ENCODE results near the gene PJA1.

Gene PJA1

GRCh38 chrX:69142788-69143469, 22.3 kb downstream of the PJA1 start:
- no peak for DNase-seq

- DNase-seq = no peak
These were observed 24.4 kb downstream of the PJA1 start for GRCh38 chrX:69140837-69141236.

GRCh38 chrX:69139516-69139915, 25.7 kb downstream of the PJA1 start:
- DNase-seq = no peak

- DNase-seq = no peak
These were observed 26.7 kb downstream of the PJA1 start for GRCh38 chrX:69138512-69138911.

- DNase-seq = no peak
These were observed 27.2 kb downstream of the PJA1 start for GRCh38 chrX:69138118-69138390.

- no peak for DNase-seq
These were observed 27.7 kb downstream of the PJA1 start for GRCh38 chrX:69137371-69138117.

- no peak for DNase-seq
These were observed 28.5 kb downstream of the PJA1 start for GRCh38 chrX:69136546-69137331.

GRCh38 chrX:69133921-69134542, 31.2 kb downstream of the PJA1 start:
- no peak for DNase-seq

- no peak for DNase-seq
These were observed 33.4 kb downstream of the PJA1 start for GRCh38 chrX:69131886-69132285.

- no peak for DNase-seq
These were observed 34.8 kb downstream of the PJA1 start for GRCh38 chrX:69130439-69130838.

- no peak for DNase-seq
These were observed 36.7 kb downstream of the PJA1 start for GRCh38 chrX:69128588-69128987.

GRCh38 chrX:69127466-69127865, 37.8 kb downstream of the PJA1 start:
- DNase-seq = no peak

GRCh38 chrX:69126642-69127041, 38.6 kb downstream of the PJA1 start:
- no peak for DNase-seq

- no peak for DNase-seq
These were observed 40.2 kb downstream of the PJA1 start for GRCh38 chrX:69125094-69125493.

GRCh38 chrX:69124108-69124507, 41.1 kb downstream of the PJA1 start:
- DNase-seq = no peak

GRCh38 chrX:69123481-69123880, 41.8 kb downstream of the PJA1 start:
- no peak for DNase-seq

GRCh38 chrX:69121321-69122000, 43.8 kb downstream of the PJA1 start:
- DNase-seq = no peak

GRCh38 chrX:69120476-69120875, 44.8 kb downstream of the PJA1 start:
- no peak for DNase-seq

GRCh38 chrX:69119122-69119521, 46.1 kb downstream of the PJA1 start:
- DNase-seq = no peak

- no peak for DNase-seq
These were observed 47.3 kb downstream of the PJA1 start for GRCh38 chrX:69117876-69118526.

- no peak for DNase-seq
These were observed 49.2 kb downstream of the PJA1 start for GRCh38 chrX:69116077-69116476.

GRCh38 chrX:69113723-69114122, 51.5 kb downstream of the PJA1 start:
- DNase-seq = no peak

Data from stimulated activated CD4-positive, alpha-beta T cell treated with anti-CD3 and anti-CD28 coated beads, Interleukin-4, amount 100 ng/mL, for 1 hour (primary cell).